Tibial nerve (tissue), 4 donors: Measurements from ENCODE around the gene MBNL2. TPM values are rescaled to one million over a fixed set of nuclear protein-coding genes. Genes with fewer than 3 reads are reported as not detected.

Source experiments
- DNase-seq, 2 donors: peaks; one replicate each; pipeline ENCODE4 v3.0.0-alpha.2; 2019; ENCODE audit warnings: low spot score in 2 of 2
- H3K27ac ChIP-seq, 4 donors: fragments of 200-600 bp; sonication (generic) in 3 of 4; one replicate each; pipeline ENCODE4 v1.5.1; 2017 to 2019; ENCODE audit warnings: mild to moderate bottlenecking in 1 of 4
- H3K27me3 ChIP-seq, 2 donors: fragments of 200-600 bp; sonication (generic) in 1 of 2; one replicate each; pipeline versions ENCODE4 v1.5.1 to v1.6.0; 2017 to 2019
- H3K36me3 ChIP-seq, 3 donors: fragments of 200-600 bp; sonication (generic); one replicate each; pipeline ENCODE4 v1.5.1; 2018 to 2019
- H3K4me1 ChIP-seq, 4 donors: fragments of 200-600 bp; sonication (generic) in 3 of 4; one replicate each; pipeline ENCODE4 v1.5.1; 2017 to 2019
- H3K4me3 ChIP-seq, 4 donors: fragments of 200-600 bp; sonication (generic) in 3 of 4; one replicate each; pipeline ENCODE4 v1.5.1; 2017 to 2019; ENCODE audit warnings: mild to moderate bottlenecking in 1 of 4, moderate library complexity in 1 of 4
- H3K9me3 ChIP-seq, 4 donors: fragments of 200-600 bp; sonication (generic) in 3 of 4; one replicate each; pipeline ENCODE4 v1.5.1; 2017 to 2019
- EP300 ChIP-seq, 2 donors: sonication (generic); formaldehyde crosslinking; IDR thresholded peaks; one replicate each; pipeline ENCODE4 v1.6.1; 2017; ENCODE audit warnings: antibody characterized with exemption in 2 of 2, mild to moderate bottlenecking in 1 of 2
- POLR2A ChIP-seq, 2 donors: fragments of 450-650 bp; IDR thresholded peaks; one replicate each; pipeline ENCODE4 v1.6.1; 2017; ENCODE audit warnings: antibody characterized with exemption in 2 of 2, mild to moderate bottlenecking in 2 of 2, moderate library complexity in 2 of 2
- WGBS, 2 donors: methylation state at CpG; one replicate each; pipeline ENCODE4 v1.1.5; 2018; 5-methylcytosine and 5-hydroxymethylcytosine counted together
- total RNA-seq, 4 donors: library from RNA; depleted of rRNA; stranded (reverse); fragments of >200 nt; gene quantifications; one replicate each; pipeline ENCODE4 v1.1.0, GENCODE V29; 2016
- TF ChIP-seq, protein P1 (sequence below), 5 experiments: fragments of 200-600 bp in 3 of 5; fragments of 450-650 bp in 2 of 5; sonication (generic) in 3 of 5; IDR thresholded peaks; one replicate each; pipeline ENCODE4 v1.5.1; 2016 to 2019; ENCODE audit warnings: antibody characterized with exemption in 5 of 5, mild to moderate bottlenecking in 3 of 5, moderate library complexity in 2 of 5

The MBNL2 gene
- total RNA-seq, 4 donors from 2014 or later: 87.9 to 126 (median 95.5) TPM

GRCh38 chr13:97235549-97236231, 13.6 kb downstream of the MBNL2 start:
- peak overlapping the region; percentile 61 to 88 (median 74) for H3K27ac ChIP-seq
- H3K27me3 ChIP-seq: no peaks in the 10 kb centered on the region
- no peaks in the 10 kb centered on the region for H3K9me3 ChIP-seq
- no peaks in the 10 kb centered on the region for H3K36me3 ChIP-seq
- no peak for TF ChIP-seq POLR2A (IDR thresholded peaks at IDR 0.05)
- TF ChIP-seq EP300 (IDR thresholded peaks at IDR 0.05): no peak
- TF ChIP-seq, protein P1, sequence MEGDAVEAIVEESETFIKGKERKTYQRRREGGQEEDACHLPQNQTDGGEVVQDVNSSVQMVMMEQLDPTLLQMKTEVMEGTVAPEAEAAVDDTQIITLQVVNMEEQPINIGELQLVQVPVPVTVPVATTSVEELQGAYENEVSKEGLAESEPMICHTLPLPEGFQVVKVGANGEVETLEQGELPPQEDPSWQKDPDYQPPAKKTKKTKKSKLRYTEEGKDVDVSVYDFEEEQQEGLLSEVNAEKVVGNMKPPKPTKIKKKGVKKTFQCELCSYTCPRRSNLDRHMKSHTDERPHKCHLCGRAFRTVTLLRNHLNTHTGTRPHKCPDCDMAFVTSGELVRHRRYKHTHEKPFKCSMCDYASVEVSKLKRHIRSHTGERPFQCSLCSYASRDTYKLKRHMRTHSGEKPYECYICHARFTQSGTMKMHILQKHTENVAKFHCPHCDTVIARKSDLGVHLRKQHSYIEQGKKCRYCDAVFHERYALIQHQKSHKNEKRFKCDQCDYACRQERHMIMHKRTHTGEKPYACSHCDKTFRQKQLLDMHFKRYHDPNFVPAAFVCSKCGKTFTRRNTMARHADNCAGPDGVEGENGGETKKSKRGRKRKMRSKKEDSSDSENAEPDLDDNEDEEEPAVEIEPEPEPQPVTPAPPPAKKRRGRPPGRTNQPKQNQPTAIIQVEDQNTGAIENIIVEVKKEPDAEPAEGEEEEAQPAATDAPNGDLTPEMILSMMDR (IDR thresholded peaks at IDR 0.05): no peak
- no peak for DNase-seq
- peak overlapping the region in 2 of 4 donors; percentile 23 to 33 for H3K4me3 ChIP-seq
- peaks cover 0 to 97% (median 64%) of the 10 kb centered on the region in 4 donors for H3K4me1 ChIP-seq
- WGBS, 2 donors: 39 to 41% methylated on average over 18 of the region's 18 CpGs

DNA sequence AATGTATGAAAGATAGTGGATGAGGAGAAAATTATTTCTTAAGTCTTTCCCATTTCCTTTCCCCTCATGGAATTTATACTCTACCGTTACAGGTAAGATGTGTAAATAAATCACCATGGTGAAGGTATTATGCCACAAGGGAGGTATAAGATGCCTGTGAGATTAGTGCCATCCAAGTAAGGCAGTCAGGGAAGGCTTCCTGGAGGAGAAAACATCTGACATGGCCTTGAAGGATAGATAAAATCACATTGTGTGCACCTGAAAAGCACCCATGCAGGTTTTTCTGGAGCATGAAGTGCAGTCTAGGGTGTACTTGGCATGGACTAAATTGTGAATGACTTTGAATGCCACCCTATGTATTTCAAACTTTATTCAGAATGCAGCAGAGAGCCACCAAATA, 15.3 kb downstream of the MBNL2 start:
- H3K36me3 ChIP-seq: no peaks in the 10 kb centered on the region
- WGBS, 2 donors: 84 to 87% methylated on average over 1 of the region's 1 CpG
- H3K9me3 ChIP-seq: no peaks in the 10 kb centered on the region
- H3K27ac ChIP-seq: peak overlapping the region in 2 of 4 donors; percentile 86 to 88
- no peak overlapping the region for H3K4me3 ChIP-seq
- no peak for DNase-seq
- H3K27me3 ChIP-seq: no peaks in the 10 kb centered on the region
- peaks cover 0 to 97% (median 73%) of the 10 kb centered on the region in 4 donors for H3K4me1 ChIP-seq
- TF ChIP-seq POLR2A (IDR thresholded peaks at IDR 0.05): no peak
- TF ChIP-seq, protein P1 (IDR thresholded peaks at IDR 0.05): no peak

DNA sequence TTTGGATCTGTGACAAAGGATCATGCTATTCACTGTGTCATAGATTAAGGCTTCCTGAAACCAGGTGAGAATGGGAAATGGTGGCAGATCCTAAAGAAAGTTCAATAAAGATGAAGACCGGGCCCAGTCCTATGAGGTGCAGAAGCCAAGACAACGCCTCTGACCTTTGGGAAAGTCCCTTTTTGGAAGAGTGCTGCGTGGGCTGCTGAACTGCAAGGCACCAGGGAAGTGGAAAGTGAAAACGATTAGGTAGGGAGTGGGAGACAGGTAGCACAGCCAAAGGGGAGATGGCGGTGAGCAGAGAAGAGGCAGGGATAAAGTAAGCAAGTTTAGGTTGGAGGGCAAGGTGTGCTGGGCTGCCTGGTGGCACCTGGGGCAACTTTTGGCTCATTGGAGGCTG, 16.3 kb downstream of the MBNL2 start:
- 83 to 87% methylated on average over 5 of the region's 5 CpGs for WGBS, 2 donors
- Histone ChIP-seq H3K27ac (peak overlapping the region in 3 of 4 donors; percentile 2 to 88 (median 86)), H3K4me3 (no peak overlapping the region)

GRCh38 chr13:97238883-97239282, 16.8 kb downstream of the MBNL2 start:
- H3K27me3 ChIP-seq: no peaks in the 10 kb centered on the region
- H3K4me1 ChIP-seq: peaks cover 0 to 100% (median 82%) of the 10 kb centered on the region in 4 donors
- H3K36me3 ChIP-seq: no peaks in the 10 kb centered on the region
- TF ChIP-seq EP300 (IDR thresholded peaks at IDR 0.05): no peak
- no peak for TF ChIP-seq POLR2A (IDR thresholded peaks at IDR 0.05)
- TF ChIP-seq, protein P1 (IDR thresholded peaks at IDR 0.05): no peak
- peak overlapping the region in 3 of 4 donors; percentile 2 to 88 (median 86) for H3K27ac ChIP-seq
- 63% methylated on average over 4 of the region's 4 CpGs for WGBS, 2 donors
- H3K4me3 ChIP-seq: no peak overlapping the region
- no peak for DNase-seq
- no peaks in the 10 kb centered on the region for H3K9me3 ChIP-seq

More for the DNA sequence above, 16.3 kb downstream of the MBNL2 start:
- peaks cover 0 to 100% (median 82%) of the 10 kb centered on the region in 4 donors for H3K4me1 ChIP-seq
- no peaks in the 10 kb centered on the region for H3K36me3 ChIP-seq
- no peak for DNase-seq
- H3K9me3 ChIP-seq: no peaks in the 10 kb centered on the region
- TF ChIP-seq, protein P1 (IDR thresholded peaks at IDR 0.05): no peak
- TF ChIP-seq EP300 (IDR thresholded peaks at IDR 0.05) (no peak), POLR2A (IDR thresholded peaks at IDR 0.05) (no peak)
- H3K27me3 ChIP-seq: no peaks in the 10 kb centered on the region

DNA sequence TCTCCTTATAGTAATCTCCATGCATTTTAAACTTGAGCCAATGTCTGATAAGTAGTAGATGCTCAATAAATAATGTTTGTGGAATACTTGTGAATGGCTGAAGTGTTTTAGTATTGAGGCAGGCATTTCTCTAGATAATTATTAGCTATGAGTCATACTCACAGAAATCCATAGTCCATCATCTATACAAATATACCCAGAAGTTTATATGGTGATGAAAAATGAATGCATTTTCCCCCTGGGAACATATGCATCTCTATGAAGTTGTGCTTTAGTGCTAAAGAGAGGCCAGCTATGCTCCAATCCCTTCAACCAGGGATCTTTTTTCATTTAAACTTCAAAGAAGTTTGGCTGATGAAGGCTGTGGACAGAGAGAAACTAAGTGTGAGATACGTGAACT, 17.2 kb downstream of the MBNL2 start:
- H3K27me3 ChIP-seq: no peaks in the 10 kb centered on the region
- H3K4me3 ChIP-seq: no peak overlapping the region
- H3K27ac ChIP-seq: peak overlapping the region in 3 of 4 donors; percentile 46 to 88 (median 86)
- no peaks in the 10 kb centered on the region for H3K36me3 ChIP-seq
- DNase-seq: no peak
- no peaks in the 10 kb centered on the region for H3K9me3 ChIP-seq
- 58 to 61% methylated on average over 1 of the region's 1 CpG for WGBS, 2 donors
- peaks cover 0 to 100% (median 82%) of the 10 kb centered on the region in 4 donors for H3K4me1 ChIP-seq
- TF ChIP-seq, protein P1 (IDR thresholded peaks at IDR 0.05): no peak
- TF ChIP-seq EP300 (IDR thresholded peaks at IDR 0.05) (no peak), POLR2A (IDR thresholded peaks at IDR 0.05) (no peak)
